Transverse colon (tissue), 4 donors: Measurements from ENCODE around the gene MME.

Source experiments
- EP300 ChIP-seq: sonication (generic); formaldehyde crosslinking; IDR thresholded peaks from one replicate; pipeline ENCODE4 v1.6.1; 2017; ENCODE audit warnings: antibody characterized with exemption, low read depth
- POLR2A ChIP-seq: fragments of 450-650 bp; IDR thresholded peaks from one replicate; pipeline ENCODE4 v1.6.1; 2016; ENCODE audit warnings: antibody characterized with exemption, mild to moderate bottlenecking, moderate library complexity
- POLR2AphosphoS5 ChIP-seq, 3 donors: sonication (generic); formaldehyde crosslinking; IDR thresholded peaks; one replicate each; pipeline ENCODE4 v1.6.1; 2016; ENCODE audit warnings: antibody characterized with exemption in 3 of 3
- TF ChIP-seq, protein P1 (sequence below), 5 experiments: fragments of 200-600 bp in 3 of 5; fragments of 450-650 bp in 2 of 5; sonication (generic) in 3 of 5; IDR thresholded peaks; 1 replicate in 2 of 5; 2 replicates in 3 of 5; pipeline ENCODE4 v1.5.1; 2016 to 2017; ENCODE audit warnings: antibody characterized with exemption in 5 of 5, inconsistent platforms in 3 of 5, mild to moderate bottlenecking in 2 of 5, moderate library complexity in 1 of 5

- TF ChIP-seq, protein P1, sequence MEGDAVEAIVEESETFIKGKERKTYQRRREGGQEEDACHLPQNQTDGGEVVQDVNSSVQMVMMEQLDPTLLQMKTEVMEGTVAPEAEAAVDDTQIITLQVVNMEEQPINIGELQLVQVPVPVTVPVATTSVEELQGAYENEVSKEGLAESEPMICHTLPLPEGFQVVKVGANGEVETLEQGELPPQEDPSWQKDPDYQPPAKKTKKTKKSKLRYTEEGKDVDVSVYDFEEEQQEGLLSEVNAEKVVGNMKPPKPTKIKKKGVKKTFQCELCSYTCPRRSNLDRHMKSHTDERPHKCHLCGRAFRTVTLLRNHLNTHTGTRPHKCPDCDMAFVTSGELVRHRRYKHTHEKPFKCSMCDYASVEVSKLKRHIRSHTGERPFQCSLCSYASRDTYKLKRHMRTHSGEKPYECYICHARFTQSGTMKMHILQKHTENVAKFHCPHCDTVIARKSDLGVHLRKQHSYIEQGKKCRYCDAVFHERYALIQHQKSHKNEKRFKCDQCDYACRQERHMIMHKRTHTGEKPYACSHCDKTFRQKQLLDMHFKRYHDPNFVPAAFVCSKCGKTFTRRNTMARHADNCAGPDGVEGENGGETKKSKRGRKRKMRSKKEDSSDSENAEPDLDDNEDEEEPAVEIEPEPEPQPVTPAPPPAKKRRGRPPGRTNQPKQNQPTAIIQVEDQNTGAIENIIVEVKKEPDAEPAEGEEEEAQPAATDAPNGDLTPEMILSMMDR (IDR thresholded peaks at IDR 0.05): no peak
- no peak for TF ChIP-seq EP300
- TF ChIP-seq POLR2A: no peak
- no peak for TF ChIP-seq POLR2AphosphoS5 (IDR thresholded peaks at IDR 0.05)
Observed at GRCh38 chr3:155225417-155225816, 145.3 kb downstream of the MME start.
